Lower leg skin (tissue), 4 donors: ENCODE measurements around the gene RNF213. TPM values are rescaled to one million over a fixed set of nuclear protein-coding genes. Genes with fewer than 3 reads are reported as not detected.

Source experiments
- DNase-seq, 2 donors: peaks; one replicate each; pipeline ENCODE4 v3.0.0-alpha.2; 2019; ENCODE audit warnings: low spot score in 2 of 2
- H3K4me3 ChIP-seq: fragments of 200-600 bp; sonication (generic); 2 replicates; pipeline ENCODE4 v1.5.1; 2017; ENCODE audit warnings: mild to moderate bottlenecking, low read depth; ENCODE audit not compliant: poor library complexity, severe bottlenecking
- CTCF ChIP-seq, 3 donors: fragments of 450-650 bp; IDR thresholded peaks; one replicate each; pipeline ENCODE4 v1.5.1; 2016; ENCODE audit warnings: antibody characterized with exemption in 3 of 3, mild to moderate bottlenecking in 3 of 3, moderate library complexity in 2 of 3
- POLR2A ChIP-seq, 2 donors: fragments of 450-650 bp; IDR thresholded peaks; one replicate each; pipeline ENCODE4 v1.6.1; 2016 to 2017; ENCODE audit warnings: antibody characterized with exemption in 2 of 2, mild to moderate bottlenecking in 1 of 2, moderate library complexity in 1 of 2
- WGBS, 2 donors: methylation state at CpG; one replicate each; pipeline ENCODE4 v1.1.5; 2018; 5-methylcytosine and 5-hydroxymethylcytosine counted together
- intact Hi-C: fragments of 100-400 bp; cut with DNase I; formaldehyde crosslinking; loops from one replicate; pipeline ENCODE4 v1.15.0; 2023; ENCODE audit warnings: low total_unique reads
- total RNA-seq, 4 donors: library from RNA; depleted of rRNA; stranded (reverse); fragments of >200 nt; gene quantifications; one replicate each; pipeline ENCODE4 v1.1.0, GENCODE V29; 2016

The RNF213 gene
- total RNA-seq, 4 donors from 2014 or later, result 48.4 to 103 (median 59.8) TPM

DNA sequence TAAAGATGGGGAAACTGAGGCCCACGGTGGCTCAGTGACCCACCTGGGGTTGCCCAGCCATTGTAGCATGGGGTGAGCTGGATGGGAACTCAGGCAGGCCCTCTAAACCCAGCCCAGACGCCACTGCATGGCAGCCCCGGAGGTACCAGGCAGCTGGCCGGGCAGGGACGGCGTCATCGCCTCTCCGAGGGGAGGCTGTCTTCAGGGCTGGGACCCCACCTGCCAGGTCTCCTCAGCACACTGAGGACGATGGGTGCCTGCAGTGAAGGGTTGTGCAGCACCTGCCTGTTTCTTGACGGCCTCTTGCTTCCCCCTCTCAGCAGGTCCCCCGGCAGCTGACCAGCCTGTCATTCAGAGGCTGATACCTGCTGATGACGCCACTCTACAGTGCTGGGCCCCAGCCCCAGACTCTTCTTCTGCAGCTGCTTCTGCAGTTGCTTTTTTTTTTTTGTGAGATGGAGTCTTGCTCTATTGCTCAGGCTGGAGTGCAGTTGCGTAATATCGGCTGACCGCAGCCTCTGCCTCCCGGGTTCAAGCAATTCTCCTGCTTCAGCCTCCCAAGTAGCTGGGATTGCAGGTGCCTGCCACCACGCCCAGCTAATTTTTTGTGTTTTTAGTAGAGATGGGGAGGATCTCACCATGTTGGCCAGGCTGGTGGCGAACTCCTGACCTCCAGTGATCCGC, 24.7 kb downstream of the RNF213 start:
- no peak overlapping the region for H3K4me3 ChIP-seq
- WGBS, 2 donors, result 94% methylated on average over 11 to 19 of the region's 19 CpGs
- intact Hi-C loops, result no loop called here
- no peak for TF ChIP-seq POLR2A (IDR thresholded peaks at IDR 0.05)
- TF ChIP-seq CTCF (IDR thresholded peaks at IDR 0.05), result no peak
- DNase-seq, result no peak

GRCh38 chr17:80286638-80286960, 25.9 kb downstream of the RNF213 start:
- intact Hi-C loops, result no loop called here
- DNase-seq, result no peak
- TF ChIP-seq CTCF (IDR thresholded peaks at IDR 0.05) (no peak), POLR2A (IDR thresholded peaks at IDR 0.05) (no peak)
- H3K4me3 ChIP-seq, result no peak overlapping the region
- 96 to 98% methylated on average over 5 of the region's 5 CpGs for WGBS, 2 donors

DNA sequence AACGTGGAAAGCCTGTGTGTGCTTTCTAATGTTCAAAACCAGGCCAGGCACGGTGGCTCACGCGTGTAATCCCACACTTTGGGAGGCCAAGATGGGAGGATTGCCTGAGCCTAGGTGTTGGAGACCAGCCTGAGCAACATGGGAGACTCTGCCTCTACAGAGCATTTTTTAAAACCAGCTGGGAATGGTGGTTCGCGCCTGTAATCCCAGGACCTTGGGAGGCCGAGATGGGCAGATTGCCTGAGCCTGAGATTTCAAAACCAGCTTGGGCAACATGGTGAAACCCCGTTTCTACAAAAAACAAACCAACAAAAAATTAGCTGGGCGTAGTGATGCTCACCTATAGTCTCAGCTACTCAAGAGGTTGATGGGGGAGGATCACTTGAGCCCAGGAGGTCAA, 26.4 kb downstream of the RNF213 start:
- WGBS, 2 donors, result 92 to 93% methylated on average over 9 of the region's 9 CpGs
- intact Hi-C loops, result no loop called here
- no peak for DNase-seq
- TF ChIP-seq CTCF (IDR thresholded peaks at IDR 0.05) (no peak), POLR2A (IDR thresholded peaks at IDR 0.05) (no peak)
- no peak overlapping the region for H3K4me3 ChIP-seq

- H3K4me3 ChIP-seq, result no peak overlapping the region
- WGBS, 2 donors, result 79 to 81% methylated on average over 21 to 22 of the region's 22 CpGs
- intact Hi-C loops, result no loop called here
Observed at GRCh38 chr17:80287806-80288567, 27.3 kb downstream of the RNF213 start.

DNA sequence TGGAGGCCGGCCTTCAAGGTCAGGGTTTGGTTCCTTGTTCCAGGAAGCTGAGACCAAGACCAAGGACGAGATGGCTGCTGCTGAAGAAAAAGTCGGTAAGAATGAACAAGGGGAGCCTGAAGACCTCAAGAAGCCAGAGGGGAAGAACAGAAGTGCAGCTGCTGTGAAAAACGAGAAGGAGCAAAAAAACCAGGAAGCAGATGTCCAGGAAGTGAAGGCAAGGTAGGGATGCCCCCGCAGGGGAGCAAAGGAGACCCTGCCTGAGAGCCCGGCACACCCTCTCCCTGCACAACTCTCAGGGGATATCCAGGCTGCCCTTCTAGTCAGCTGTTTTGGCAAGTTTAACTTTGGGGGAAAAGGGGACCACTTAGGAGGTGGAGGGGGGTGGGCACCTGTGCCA, 29.0 kb downstream of the RNF213 start:
- TF ChIP-seq CTCF (IDR thresholded peaks at IDR 0.05), result no peak
- no peak for DNase-seq
- H3K4me3 ChIP-seq, result no peak overlapping the region
- intact Hi-C loops, result no loop called here
- 71 to 78% methylated on average over 6 of the region's 6 CpGs for WGBS, 2 donors

More at GRCh38 chr17:80287806-80288567, 27.3 kb downstream of the RNF213 start:
- DNase-seq, result no peak
- TF ChIP-seq POLR2A (IDR thresholded peaks at IDR 0.05) (no peak), CTCF (IDR thresholded peaks at IDR 0.05) (no peak)
